K562 (cell line): ENCODE data around the gene EVI5L. TPM values are rescaled to one million over a fixed set of nuclear protein-coding genes. Genes with fewer than 3 reads are reported as not detected.

Experiments used
- ARID4B ChIP-seq: sonication (generic); formaldehyde crosslinking; IDR thresholded peaks from 2 replicates; pipeline ENCODE4 v1.8.0; 2022; ENCODE audit warnings: mild to moderate bottlenecking, missing genetic modification reagents
- BCOR ChIP-seq: fragments of 450-650 bp; IDR thresholded peaks from 2 replicates; pipeline ENCODE4 v1.6.1; 2016
- BRCA1 ChIP-seq, 2 experiments: fragments of 450-650 bp in 1 of 2; sonication (generic) in 1 of 2; formaldehyde crosslinking in 1 of 2; IDR thresholded peaks; 2 replicates each; pipeline versions ENCODE4 v1.5.0 to v1.6.1; 2017 to 2020; ENCODE audit warnings: mild to moderate bottlenecking in 1 of 2, missing genetic modification reagents in 1 of 2
- HDAC1 ChIP-seq, 2 experiments: fragments of 450-650 bp; IDR thresholded peaks; 2 replicates each; pipeline ENCODE4 v1.6.1; 2016 to 2017; ENCODE audit warnings: inconsistent platforms in 1 of 2, mild to moderate bottlenecking in 1 of 2, moderate library complexity in 1 of 2
- HDAC2 ChIP-seq: fragments of 450-650 bp; IDR thresholded peaks from 2 replicates; pipeline ENCODE4 v1.6.1; 2016; ENCODE audit warnings: mild to moderate bottlenecking
- KDM2B ChIP-seq: fragments of 250-450 bp; sonication (Bioruptor Pico); IDR thresholded peaks from 2 replicates; pipeline ENCODE4 v1.8.0; 2021; ENCODE audit warnings: mild to moderate bottlenecking, moderate library complexity
- NBN ChIP-seq: fragments of 450-650 bp; IDR thresholded peaks from 2 replicates; pipeline ENCODE4 v1.6.1; 2016; ENCODE audit warnings: low read depth, mild to moderate bottlenecking
- NFE2 ChIP-seq: IDR thresholded peaks from 2 replicates; pipeline ENCODE4 v1.6.1; 2014; ENCODE audit warnings: antibody characterized with exemption, low read depth
- PBX2 ChIP-seq, 2 experiments: IDR thresholded peaks in 1 of 2; conservative IDR thresholded peaks in 1 of 2; 2 replicates each; pipeline ENCODE4 v1.6.1; 2016; ENCODE audit warnings: low read depth in 2 of 2, mild to moderate bottlenecking in 1 of 2, missing compliant biosample characterization in 1 of 2, missing genetic modification characterization in 1 of 2, moderate library complexity in 1 of 2
- RBFOX2 ChIP-seq: fragments of 200-400 bp; formaldehyde crosslinking; IDR thresholded peaks from 2 replicates; pipeline ENCODE4 v1.6.1; 2017; ENCODE audit warnings: low read depth, mild to moderate bottlenecking, low read length, moderate library complexity
- RBM15 ChIP-seq: fragments of 200-400 bp; formaldehyde crosslinking; IDR thresholded peaks from 2 replicates; pipeline ENCODE4 v1.6.1; 2018; ENCODE audit warnings: mild to moderate bottlenecking, low read length, moderate library complexity; ENCODE audit not compliant: insufficient read depth
- SIX5 ChIP-seq, 2 experiments: IDR thresholded peaks; 2 replicates each; pipeline ENCODE4 v1.6.1; 2011; ENCODE audit warnings: low read length in 2 of 2, borderline replicate concordance in 1 of 2, low read depth in 1 of 2, mild to moderate bottlenecking in 1 of 2, moderate library complexity in 1 of 2; ENCODE audit not compliant: insufficient read depth in 1 of 2
- SRF ChIP-seq, 2 experiments: fragments of 250-450, 450-650 bp in 1 of 2; sonication (Bioruptor Pico) in 1 of 2; sonication (generic) in 1 of 2; formaldehyde crosslinking; IDR thresholded peaks; 2 replicates each; pipeline versions ENCODE4 v1.5.0 to v1.5.1; 2020 to 2022; ENCODE audit warnings: mild to moderate bottlenecking in 1 of 2, missing genetic modification reagents in 1 of 2
- SRSF1 ChIP-seq: fragments of 200-400 bp; formaldehyde crosslinking; IDR thresholded peaks from 2 replicates; pipeline ENCODE4 v1.6.1; 2017; ENCODE audit warnings: mild to moderate bottlenecking, low read depth, low read length, moderate library complexity
- TAF7 ChIP-seq: fragments of 450-650 bp; IDR thresholded peaks from 2 replicates; pipeline ENCODE4 v1.6.1; 2016; ENCODE audit warnings: missing genetic modification characterization, missing compliant biosample characterization
- TCFL5 ChIP-seq: fragments of 250-450 bp; sonication (Bioruptor Pico); conservative IDR thresholded peaks from 2 replicates; pipeline ENCODE4 v1.6.1; 2021; ENCODE audit warnings: mild to moderate bottlenecking, moderate library complexity, matching md5 sums
- ZBTB7A ChIP-seq: IDR thresholded peaks from 2 replicates; pipeline ENCODE4 v1.6.1; 2011; ENCODE audit warnings: low read depth, mild to moderate bottlenecking, low read length, moderate library complexity, borderline replicate concordance; ENCODE audit not compliant: control insufficient read depth
- ZNF24 ChIP-seq: fragments of 450-650 bp; IDR thresholded peaks from 2 replicates; pipeline ENCODE4 v1.6.1; 2016
- ZNF253 ChIP-seq: fragments of 250-450 bp; sonication (Bioruptor Pico); conservative IDR thresholded peaks from 2 replicates; pipeline ENCODE4 v1.6.1; 2021; ENCODE audit warnings: mild to moderate bottlenecking
- ZNF347 ChIP-seq: fragments of 450-650 bp; formaldehyde crosslinking; IDR thresholded peaks from 2 replicates; pipeline ENCODE4 v1.4.0; 2020; ENCODE audit warnings: low read depth, mild to moderate bottlenecking, moderate library complexity
- polyA plus RNA-seq, 8 experiments: library from polyadenylated mRNA; depleted of rRNA in 4 of 8; stranded (reverse) in 5 of 8; unstranded in 3 of 8; fragments of >200 nt; fragmentation: Nextera tagmentation in 2 of 8; fragmentation: Illumina TruSeq in 1 of 8; extraction: Ambion mirVana in 2 of 8; extraction: Trizol in 1 of 8; gene quantifications; 2 replicates each; pipeline versions ENCODE4 v1.2.1 to v1.2.3, GENCODE V29; 2011 to 2014; ENCODE audit warnings: inconsistent platforms in 1 of 8, missing spikeins in 1 of 8
- total RNA-seq, 7 experiments: library from RNA; depleted of rRNA in 6 of 7; stranded (reverse); fragments of >200 nt in 6 of 7; fragmentation: Illumina TruSeq in 2 of 7; extraction: Trizol in 2 of 7; gene quantifications; 2 replicates each; pipeline versions ENCODE4 v1.2.1 to v1.2.3, GENCODE V29; 2011 to 2021; ENCODE audit warnings: low replicate concordance in 1 of 7

EVI5L gene
- total and polyA plus RNA-seq, 9 of the 15 experiments (the other 6 are each of a cell fraction or from before 2014, with no cell fraction given) = 0.69 to 1.8 (median 1.2) TPM; not detected in 2

- TF ChIP-seq ZBTB7A = peak; percentile 87
- TF ChIP-seq HDAC2 = peak; percentile 88
- no peak for TF ChIP-seq RBFOX2
- no peak for TF ChIP-seq HDAC1 (IDR thresholded peaks at IDR 0.05)
- TF ChIP-seq ARID4B = peak; percentile 4
- no peak for TF ChIP-seq BRCA1 (IDR thresholded peaks at IDR 0.05)
- TF ChIP-seq BRCA1 (CRISPR knock-in tag; IDR thresholded peaks at IDR 0.05) = no peak
- TF ChIP-seq SIX5 (IDR thresholded peaks at IDR 0.05; ENCODE audit: borderline replicate concordance in 1 of 2, insufficient read depth in 1 of 2, low read depth in 1 of 2, low read length in 2 of 2) = no peak
- no peak for TF ChIP-seq ZNF253 (CRISPR knock-in tag)
- no peak for TF ChIP-seq TAF7 (tag)
- TF ChIP-seq RBM15 = no peak
- no peak for TF ChIP-seq PBX2 (CRISPR knock-in tag; IDR thresholded peaks at IDR 0.05; ENCODE audit: low read depth)
- no peak for TF ChIP-seq PBX2 (tag; conservative IDR thresholded peaks at IDR 0.05; ENCODE audit: low read depth)
- TF ChIP-seq BCOR = peak; percentile 98
- TF ChIP-seq ZNF347 (CRISPR knock-in tag) = no peak
- no peak for TF ChIP-seq SRSF1
- TF ChIP-seq ZNF24 = no peak
- TF ChIP-seq NFE2 = no peak
- TF ChIP-seq NBN = no peak
- no peak for TF ChIP-seq TCFL5 (CRISPR knock-in tag)
- peak in 1 of 2 experiments; percentile 3; a peak in 1 of 4 replicates for TF ChIP-seq SRF (CRISPR knock-in tag; IDR thresholded peaks at IDR 0.05)
- 0 out of 2 replicates have a peak, but pooled peaks have one; percentile 4 for TF ChIP-seq KDM2B (CRISPR knock-in tag)
Measured at GRCh38 chr19:7872306-7873204, 42.5 kb downstream of the EVI5L start (continued).
